Psoas muscle (tissue), 8 donors: Measurements from ENCODE around the gene GIGYF2. TPM values are rescaled to one million over a fixed set of nuclear protein-coding genes. Genes with fewer than 3 reads are reported as not detected.

Experiments used
- ATAC-seq, 4 donors: fragments of 200-7000 bp; cut with Tn5 transposase; one replicate each; pipeline ENCODE4 v1.9.1; 2020; ENCODE audit warnings: moderate library complexity in 3 of 4, mild to moderate bottlenecking in 2 of 4
- DNase-seq, 2 donors: peaks; one replicate each; pipeline ENCODE4 v3.0.0-alpha.2; 2020
- H3K27ac ChIP-seq: fragments of 200-600 bp; one replicate; pipeline ENCODE4 v1.8.0; 2022
- H3K27me3 ChIP-seq, 3 donors: fragments of 200-600 bp in 1 of 3; one replicate each; pipeline versions ENCODE4 v1.6.1 to v1.8.0; 2013 to 2022; ENCODE audit warnings: low read length in 2 of 3, mild to moderate bottlenecking in 2 of 3, moderate library complexity in 1 of 3; ENCODE audit not compliant: insufficient read depth in 3 of 3
- H3K36me3 ChIP-seq, 2 donors: fragments of 200-600 bp in 1 of 2; one replicate each; pipeline versions ENCODE4 v1.6.1 to v1.8.0; 2013 to 2022; ENCODE audit warnings: low read depth in 1 of 2, mild to moderate bottlenecking in 1 of 2, moderate library complexity in 1 of 2; ENCODE audit not compliant: insufficient read depth in 1 of 2
- H3K4me1 ChIP-seq: fragments of 200-600 bp; one replicate; pipeline ENCODE4 v1.8.0; 2022
- H3K4me3 ChIP-seq: fragments of 200-600 bp; one replicate; pipeline ENCODE4 v1.8.0; 2022; ENCODE audit warnings: mild to moderate bottlenecking
- H3K9me3 ChIP-seq: fragments of 200-600 bp; one replicate; pipeline ENCODE4 v1.8.0; 2022
- CTCF ChIP-seq: fragments of 200-600 bp; IDR thresholded peaks from one replicate; pipeline ENCODE4 v1.8.0; 2022; ENCODE audit warnings: antibody characterized with exemption
- WGBS, 3 donors: extraction: QIAGEN DNeasy Blood & Tissue Kit; methylation state at CpG; one replicate each; pipeline versions ENCODE4 v1.1.6 to v1.1.7; 2013; 5-methylcytosine and 5-hydroxymethylcytosine counted together
- intact Hi-C, 2 donors: fragments of 100-400 bp; cut with DNase I; formaldehyde crosslinking; loops; one replicate each; pipeline versions ENCODE4 v1.11.0 to v1.14.2; 2022
- polyA plus RNA-seq, 3 donors: library from polyadenylated mRNA; stranded (reverse); fragments of 200-250 nt; gene quantifications; one replicate each; pipeline ENCODE4 v1.2.3, GENCODE V29; 2013
- total RNA-seq, 4 donors: library from RNA; stranded (reverse); fragmentation: NEBNext Ultra II Directional in 2 of 4; extraction: Animal tissue kit (Norgen Biotek cat#: 25700) in 2 of 4; gene quantifications; one replicate each; pipeline versions ENCODE4 v1.2.1 to v1.2.4, GENCODE V29; 2021 to 2023
- donor health status: healthy with polysubstance abuse.
- donor health status: DM: no; HTN: no; CAD: no; lungs with moderate emphysema.
- donor health status: Bipolar disorder and iron deficiency.
- donor health status: healthy.
- donor health status: DM: yes; HTN: yes; CAD: no.
- donor health status: DM: no; HTN: no; CAD: no.
- donor health status: DM: no; HTN: no; CAD: no.
- donor health status: DM: yes; HTN: yes; CAD: no.

Gene GIGYF2
- total and polyA plus RNA-seq, 7 donors: 13.8 to 72.6 (median 64.3) TPM

- Histone ChIP-seq H3K9me3 (no peaks in the 10 kb centered on the region), H3K27me3 (no peaks in the 10 kb centered on the region), H3K4me3 (no peak overlapping the region), H3K4me1 (peaks cover 8% of the 10 kb centered on the region), H3K36me3 (no peaks in the 10 kb centered on the region), H3K27ac (no peak overlapping the region)
- intact Hi-C loops: loop anchor here in 1 of 2 donors (10.0 kb wide), 1 partner anchor 157 kb away; no protein-coding TSS in a partner anchor
- DNase-seq (no peak), ATAC-seq (no peak)
- WGBS, 3 donors: 57 to 67% (median 64%) methylated on average over 15 of the region's 15 CpGs
- TF ChIP-seq CTCF: no peak
Observed at GRCh38 chr2:232887171-232887850, 190.2 kb downstream of the GIGYF2 start.

DNA sequence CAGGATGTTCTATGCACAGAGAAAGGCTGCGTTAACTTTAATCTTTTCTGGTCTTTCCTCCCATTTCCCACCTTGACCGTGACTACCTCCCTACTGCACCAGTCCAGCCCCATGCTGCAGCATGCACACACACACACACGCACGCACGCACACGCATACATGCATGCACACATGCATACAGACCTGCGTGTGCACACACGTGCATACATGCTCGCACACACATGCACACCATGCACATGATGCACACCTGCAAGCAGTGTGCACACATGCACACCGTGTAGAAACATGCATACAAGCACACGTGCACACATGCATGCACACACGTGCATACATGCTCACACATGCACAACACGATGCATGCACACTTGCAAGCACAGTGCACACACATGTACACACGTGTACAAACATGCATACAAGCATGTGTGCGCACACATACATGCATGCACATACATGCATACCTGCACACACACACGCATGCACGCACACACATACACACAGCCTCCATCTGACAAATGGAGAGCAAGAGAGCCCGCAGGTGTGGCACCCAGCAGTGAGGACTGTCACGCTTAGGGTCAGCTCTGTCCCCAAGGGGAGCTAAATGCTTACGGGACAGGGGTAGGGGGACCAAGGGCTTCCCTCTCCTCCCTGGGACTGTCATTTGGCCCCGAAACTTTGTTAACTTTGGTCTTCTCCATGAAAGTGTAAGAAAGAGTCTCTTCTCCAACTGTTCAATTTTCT lies 191.1 kb downstream of the GIGYF2 start:
- Histone ChIP-seq H3K36me3 (no peaks in the 10 kb centered on the region), H3K9me3 (no peaks in the 10 kb centered on the region), H3K4me3 (no peak overlapping the region), H3K27ac (no peak overlapping the region), H3K27me3 (no peaks in the 10 kb centered on the region), H3K4me1 (peaks cover 8% of the 10 kb centered on the region)
- DNase-seq (no peak), ATAC-seq (no peak)
- 79 to 86% (median 85%) methylated on average over 21 of the region's 21 CpGs for WGBS, 3 donors
- intact Hi-C loops: loop anchor here in 1 of 2 donors (10.0 kb wide), 1 partner anchor 157 kb away; no protein-coding TSS in a partner anchor
- TF ChIP-seq CTCF: no peak

DNA sequence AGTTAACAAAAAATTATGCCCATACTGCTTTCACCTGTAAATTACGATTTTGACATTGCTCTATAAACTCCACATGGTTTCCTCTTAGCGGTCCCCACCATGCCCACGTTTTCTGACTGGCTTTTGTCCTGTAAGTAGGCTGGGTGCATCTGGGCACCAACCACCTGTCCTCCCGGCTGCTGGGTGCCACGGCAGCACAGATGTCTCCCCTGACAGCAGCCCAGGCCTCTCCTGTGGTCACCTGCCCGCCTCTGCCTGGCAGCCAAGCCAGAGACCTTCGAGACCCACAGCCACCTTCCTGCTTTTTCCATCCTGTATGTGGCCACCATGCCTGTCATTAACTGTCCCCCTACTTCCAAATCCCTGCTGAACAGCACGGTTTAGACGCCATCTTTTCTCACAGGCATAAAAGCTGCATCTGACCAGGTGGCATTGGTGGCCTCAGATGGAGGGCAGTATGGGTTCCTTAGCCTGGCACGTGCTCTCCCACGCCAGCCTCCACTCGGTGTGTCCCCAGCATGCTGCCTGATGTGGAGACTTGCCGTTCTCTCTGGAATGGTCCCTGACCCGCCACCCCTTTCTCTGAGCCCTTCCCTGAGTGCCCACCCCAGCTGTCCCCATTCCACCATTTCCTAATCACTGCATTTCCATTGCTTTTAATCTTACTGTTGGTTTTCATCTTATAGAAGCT lies 191.9 kb downstream of the GIGYF2 start:
- peak in 1 of 2 donors; percentile 36 for DNase-seq
- intact Hi-C loops: loop anchor here in 1 of 2 donors (10.0 kb wide), 1 partner anchor 156 kb away; no protein-coding TSS in a partner anchor
- ATAC-seq: no peak
- Histone ChIP-seq H3K27me3 (no peaks in the 10 kb centered on the region), H3K4me1 (peaks cover 8% of the 10 kb centered on the region), H3K9me3 (no peaks in the 10 kb centered on the region), H3K36me3 (no peaks in the 10 kb centered on the region), H3K27ac (no peak overlapping the region), H3K4me3 (no peak overlapping the region)
- TF ChIP-seq CTCF: no peak
- 80 to 81% (median 80%) methylated on average over 14 of the region's 14 CpGs for WGBS, 3 donors

GRCh38 chr2:232889876-232890401 lies 192.8 kb downstream of the GIGYF2 start:
- no peaks in the 10 kb centered on the region for H3K9me3 ChIP-seq
- ATAC-seq (no peak), DNase-seq (peak in 1 of 2 donors; percentile 5)
- TF ChIP-seq CTCF: no peak
- H3K27ac ChIP-seq: no peak overlapping the region
- WGBS, 3 donors: 87 to 92% (median 92%) methylated on average over 5 of the region's 5 CpGs
- peaks cover 8% of the 10 kb centered on the region for H3K4me1 ChIP-seq
- H3K36me3 ChIP-seq: no peaks in the 10 kb centered on the region
- intact Hi-C loops: loop anchor here in 1 of 2 donors (10.0 kb wide), 1 partner anchor 155 kb away; no protein-coding TSS in a partner anchor
- no peaks in the 10 kb centered on the region for H3K27me3 ChIP-seq
- no peak overlapping the region for H3K4me3 ChIP-seq
